Measurements from ENCODE around the gene AFF4.

Gene AFF4

DNA sequence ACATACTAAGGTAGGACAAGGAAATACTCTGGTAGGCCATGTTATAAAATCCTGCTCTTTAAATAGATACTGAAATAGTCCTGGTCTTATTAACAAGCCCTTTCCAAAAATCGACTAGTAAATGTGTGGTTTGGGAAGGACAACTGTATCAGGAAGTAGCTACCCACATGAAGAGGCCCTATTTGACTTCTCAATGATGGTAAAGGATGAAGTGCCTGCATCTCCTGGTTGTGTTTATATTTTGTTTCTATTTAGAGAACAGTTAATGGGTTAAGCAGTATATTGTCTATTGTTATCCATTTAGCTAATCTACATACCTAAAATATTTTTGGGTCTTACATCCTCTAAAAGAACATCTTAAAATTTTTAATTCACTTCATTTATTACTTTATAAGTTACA lies 109.6 kb downstream of the AFF4 start:
- DNase-seq: peak; percentile 22

DNA sequence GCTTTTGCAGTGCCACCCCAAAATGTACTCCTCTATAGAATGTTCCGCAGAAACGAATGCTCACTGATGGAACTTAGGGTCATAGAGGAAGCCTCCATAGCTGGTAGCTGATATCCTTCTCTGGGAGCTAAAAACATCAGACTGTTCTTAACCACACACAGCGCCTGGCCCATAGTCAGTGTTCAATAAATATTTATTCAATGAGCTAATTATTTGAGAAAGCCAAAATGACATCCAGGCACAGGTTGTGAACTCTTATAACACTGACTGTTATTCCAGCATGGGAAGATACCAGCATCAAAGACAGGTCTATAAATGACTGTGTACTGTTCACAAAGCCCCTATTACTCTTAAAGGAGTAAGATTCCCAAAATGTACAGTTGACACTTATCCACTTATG lies 110.1 kb downstream of the AFF4 start:
- no peak for DNase-seq

DNA sequence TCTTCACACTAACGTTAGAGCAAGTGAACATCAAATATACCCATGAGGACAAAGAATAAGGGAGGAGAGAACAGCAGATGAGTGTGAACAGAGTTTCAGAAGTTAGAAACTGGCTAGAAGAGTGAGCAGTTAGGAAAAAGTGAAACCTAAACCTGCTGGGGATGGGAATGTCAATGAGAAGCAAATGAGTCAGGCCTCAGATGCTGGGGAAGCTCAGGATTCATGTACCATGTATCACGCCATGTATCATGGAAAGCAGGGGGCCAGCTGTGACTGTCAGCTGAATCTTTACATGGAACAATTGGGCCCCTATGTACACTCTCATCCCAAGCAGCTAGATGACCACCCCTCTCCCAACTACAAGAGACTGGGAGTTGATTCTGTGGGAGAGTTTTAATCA lies 113.4 kb downstream of the AFF4 start:
- DNase-seq: no peak

DNA sequence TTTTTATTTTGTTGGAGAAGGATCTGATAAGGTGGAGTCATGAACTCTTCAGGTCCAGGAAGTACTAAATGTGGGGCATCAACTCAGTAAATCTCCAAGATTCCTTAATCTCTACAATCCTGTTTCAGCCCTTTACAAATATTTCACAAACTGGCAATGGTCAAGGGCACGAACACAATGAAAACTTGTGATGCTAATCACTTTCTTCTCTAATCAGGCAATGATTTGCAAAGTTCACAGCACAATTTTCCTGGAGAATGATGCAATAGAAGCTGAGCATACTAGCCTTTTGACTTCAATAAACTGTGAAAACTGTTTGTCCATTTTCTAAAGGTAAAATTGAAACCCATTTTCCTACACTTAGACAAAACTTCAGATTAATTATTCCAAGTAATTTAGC lies 114.1 kb downstream of the AFF4 start:
- DNase-seq: no peak

DNA sequence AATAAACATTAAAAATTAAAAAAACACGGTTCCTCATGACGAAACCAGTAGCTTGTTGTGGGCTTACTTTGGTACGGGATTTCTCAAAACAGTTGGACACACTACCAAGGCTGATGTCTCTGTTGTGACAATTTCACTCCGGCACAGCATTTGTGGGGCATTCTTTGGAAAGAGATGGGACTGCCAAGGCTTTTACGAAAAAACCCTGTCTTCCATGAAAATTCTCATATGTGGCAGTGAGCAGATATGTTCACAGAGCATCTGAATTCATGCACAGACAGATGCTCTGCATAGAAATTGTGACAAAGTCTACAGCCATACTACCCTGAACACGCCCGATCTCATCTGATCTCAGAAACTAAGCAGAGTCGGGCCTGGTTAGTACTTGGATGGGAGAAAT lies 115.2 kb downstream of the AFF4 start:
- no peak for DNase-seq

DNA sequence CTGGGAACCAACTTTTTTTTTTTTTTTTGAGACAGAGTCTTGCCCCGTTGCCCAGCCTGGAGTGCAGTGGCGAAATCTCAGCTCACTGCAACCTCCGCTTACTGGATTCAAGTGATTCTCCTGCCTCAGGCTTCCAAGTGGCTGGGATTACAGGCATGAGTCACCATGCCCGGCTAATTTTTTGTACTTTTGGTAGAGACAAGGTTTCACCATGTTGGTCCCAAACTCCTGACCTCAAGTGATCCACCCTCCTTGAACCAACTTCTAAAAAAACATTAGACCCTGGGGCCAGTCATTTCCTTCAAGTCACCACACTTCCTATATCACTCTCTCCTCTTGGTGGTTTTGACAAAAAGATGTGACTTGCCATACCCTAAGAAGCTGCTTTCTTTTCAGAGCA lies 122.1 kb downstream of the AFF4 start:
- DNase-seq: no peak

DNA sequence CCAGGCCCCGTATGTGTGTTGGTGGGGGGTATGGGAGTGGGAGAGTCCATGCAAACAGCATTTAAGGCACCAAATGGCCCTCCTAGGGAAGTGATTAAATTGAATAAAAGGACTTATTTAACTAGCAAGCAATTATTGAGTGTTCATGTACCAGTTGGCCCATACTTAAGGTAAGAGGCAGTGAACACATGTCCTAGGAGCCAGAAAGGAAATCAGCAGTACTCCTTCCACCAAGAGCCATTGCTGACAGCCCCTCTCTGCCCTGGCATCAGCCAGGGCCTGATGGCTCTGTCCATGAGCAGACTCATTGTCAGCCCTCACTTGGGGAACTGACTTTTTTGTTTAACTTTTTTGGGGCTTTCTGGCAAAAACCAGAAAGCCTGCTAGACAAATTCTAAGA lies 122.5 kb downstream of the AFF4 start:
- DNase-seq: no peak

DNA sequence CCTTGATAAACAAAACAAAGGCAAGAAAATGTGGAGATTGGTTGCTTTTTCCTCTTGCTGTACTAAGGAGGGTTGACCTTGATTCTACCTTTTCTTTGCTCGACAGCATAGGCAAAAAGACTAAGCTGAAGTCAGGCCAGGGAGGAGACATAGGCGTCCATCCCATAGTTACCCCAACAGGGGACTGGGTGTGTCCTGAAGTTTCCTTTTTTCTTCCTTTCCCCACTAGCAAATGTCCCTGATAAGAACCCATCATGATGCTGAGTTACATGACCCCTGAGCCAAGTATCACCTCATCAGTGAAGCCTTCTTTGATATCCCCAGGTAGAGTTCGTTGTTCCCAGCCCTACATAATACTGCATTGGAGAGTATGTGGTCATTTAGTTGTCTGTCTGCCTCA lies 123.1 kb downstream of the AFF4 start:
- DNase-seq: no peak

DNA sequence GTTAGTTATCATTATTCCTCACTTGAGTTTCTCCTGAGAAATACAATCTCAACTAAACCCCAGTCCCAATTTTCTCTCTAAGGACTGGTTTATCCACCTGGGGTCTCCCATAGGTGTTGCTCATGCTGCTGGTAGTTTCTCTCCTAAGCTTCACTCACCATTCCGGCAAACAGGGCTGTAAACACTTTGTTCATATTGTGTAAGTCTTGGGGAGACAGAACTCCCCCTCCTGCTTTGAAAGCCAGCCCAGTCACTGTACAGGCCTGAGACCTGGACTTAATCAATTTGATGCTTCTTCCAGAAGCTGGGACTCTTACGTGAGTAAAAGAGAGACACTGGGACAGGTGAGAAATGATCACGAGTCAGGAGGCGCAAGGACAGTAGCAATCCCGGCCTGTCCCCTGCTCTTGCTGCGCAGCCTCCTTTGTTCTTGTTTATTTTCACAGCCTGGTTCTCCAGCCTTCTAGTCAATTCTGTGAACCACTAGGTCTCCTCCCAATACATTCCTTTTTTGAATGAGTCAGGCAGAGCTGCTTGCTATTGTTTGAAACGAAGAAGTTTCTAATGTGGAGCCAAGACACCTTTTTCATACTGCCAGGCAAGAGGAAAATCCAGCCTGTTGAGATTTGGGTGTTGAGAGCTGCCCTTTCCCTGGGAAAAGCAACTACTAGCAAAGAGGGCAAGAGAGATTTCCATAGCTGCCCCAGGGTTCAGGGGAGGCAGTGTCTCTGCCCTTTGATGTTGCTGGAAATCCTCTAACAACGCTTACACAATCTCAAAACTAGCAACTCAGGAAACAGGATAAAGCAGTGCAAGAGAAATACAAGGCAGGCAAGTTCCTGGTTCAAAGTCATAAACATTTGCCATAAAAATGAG lies 123.8 kb downstream of the AFF4 start:
- DNase-seq: no peak

DNA sequence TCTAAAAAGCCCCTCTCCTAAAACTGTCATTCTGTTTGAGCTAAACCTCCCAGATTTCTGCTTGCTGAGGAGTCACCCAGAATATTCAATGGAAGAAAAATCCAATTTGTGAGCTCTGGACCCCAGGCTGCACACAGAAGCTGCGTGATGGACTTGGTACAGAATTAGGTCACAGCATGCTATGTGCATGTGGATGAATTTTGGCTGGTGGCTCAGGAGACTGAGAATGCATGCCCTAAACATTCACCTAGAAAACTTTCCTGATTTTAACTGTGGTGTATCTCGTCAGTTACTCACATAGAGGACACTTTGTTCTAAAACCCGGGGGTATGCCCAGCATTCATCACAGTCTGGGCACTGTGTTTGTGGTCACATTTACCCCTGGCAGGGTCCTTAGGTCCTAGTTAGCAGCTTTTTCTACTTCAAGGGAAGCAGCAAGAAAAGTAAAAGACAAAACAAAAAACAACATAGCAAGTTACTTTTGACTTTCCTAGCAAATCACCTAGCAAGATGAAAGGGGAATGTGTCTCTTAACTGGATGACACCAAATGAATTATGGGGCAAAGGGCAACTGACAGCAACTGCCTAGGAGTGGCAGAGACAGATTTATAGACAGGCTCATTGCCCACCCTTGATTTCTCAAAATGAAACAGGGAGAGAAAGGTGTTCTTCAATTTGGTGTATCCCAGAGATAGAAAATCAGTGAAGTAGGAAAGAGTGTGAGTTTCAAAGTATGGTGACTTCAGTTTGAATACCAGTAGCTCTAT lies 124.7 kb downstream of the AFF4 start:
- DNase-seq: no peak

DNA sequence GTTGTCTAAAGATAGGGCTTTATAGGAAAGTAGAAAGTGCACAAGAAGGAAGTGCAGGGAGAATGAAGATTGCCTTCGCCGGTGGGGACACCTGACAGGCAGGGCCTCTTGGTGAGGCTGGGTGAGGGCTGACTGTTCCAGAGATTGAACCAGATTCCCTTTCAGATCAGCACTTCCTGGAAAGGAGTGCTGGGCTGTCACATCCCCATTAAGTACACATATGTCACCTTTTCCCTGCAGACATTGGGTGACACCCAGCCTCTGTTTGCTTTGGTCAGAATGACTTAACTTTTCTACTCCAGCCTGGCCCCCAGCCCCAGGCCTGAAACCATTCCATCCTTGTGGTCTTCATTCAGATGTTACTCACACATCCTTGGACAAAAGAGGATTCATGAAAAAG lies 125.6 kb downstream of the AFF4 start:
- no peak for DNase-seq

DNA sequence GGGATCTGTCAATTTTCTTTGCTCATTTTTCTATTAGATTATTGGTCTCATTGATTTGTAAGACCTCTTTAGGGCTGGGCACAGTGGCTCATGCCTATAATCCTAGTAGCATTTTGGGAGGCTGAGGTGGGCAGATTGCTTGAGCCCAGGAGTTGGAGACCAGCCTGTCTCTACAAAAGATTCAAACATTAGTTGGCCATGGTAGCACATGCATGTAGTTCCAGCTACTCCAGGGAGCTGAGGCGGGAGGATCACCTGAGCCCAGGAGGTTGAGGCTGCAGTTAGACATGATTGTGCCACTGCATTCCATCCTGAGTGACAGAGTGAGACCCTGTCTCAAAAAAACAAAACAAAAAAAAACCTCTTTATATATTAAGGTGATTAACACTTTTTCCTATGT lies 126.6 kb downstream of the AFF4 start:
- no peak for DNase-seq

DNA sequence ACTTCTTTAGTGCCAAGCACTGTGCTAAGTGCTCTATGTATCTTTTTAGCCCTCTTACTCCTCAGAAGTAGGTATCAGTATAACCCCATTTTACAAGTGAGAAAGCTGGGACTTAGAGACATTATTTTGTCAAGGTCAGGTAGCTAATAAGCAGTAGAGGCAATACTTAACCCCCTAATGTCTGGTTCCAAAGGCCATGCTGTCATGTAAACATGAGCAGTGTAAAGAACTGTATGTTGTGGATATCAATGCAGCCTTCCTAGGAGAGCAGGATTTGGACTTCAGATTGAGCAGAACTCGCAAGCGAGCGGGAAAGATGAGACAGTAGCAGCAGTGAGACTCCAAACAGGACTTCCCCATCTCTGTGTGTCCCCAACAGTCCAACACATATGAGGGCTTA lies 129.4 kb downstream of the AFF4 start:
- DNase-seq: no peak

DNA sequence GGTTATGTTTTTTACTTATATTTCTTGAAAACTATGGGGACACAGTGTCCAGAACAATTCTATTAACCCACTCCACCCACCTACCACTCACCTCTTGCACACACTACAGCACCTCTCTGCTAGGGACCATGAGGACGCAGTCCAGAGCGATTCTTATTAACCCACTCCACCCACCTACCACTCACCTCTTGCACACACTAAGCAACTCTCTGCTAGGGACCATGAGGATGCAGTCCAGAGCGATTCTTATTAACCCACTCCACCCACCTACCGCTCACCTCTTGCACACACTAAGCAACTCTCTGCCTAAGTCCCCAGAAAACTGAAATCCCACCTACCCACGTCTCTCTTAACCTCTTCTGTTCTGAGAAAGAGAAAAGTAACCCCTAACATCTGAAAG lies 130.8 kb downstream of the AFF4 start:
- no peak for DNase-seq

DNA sequence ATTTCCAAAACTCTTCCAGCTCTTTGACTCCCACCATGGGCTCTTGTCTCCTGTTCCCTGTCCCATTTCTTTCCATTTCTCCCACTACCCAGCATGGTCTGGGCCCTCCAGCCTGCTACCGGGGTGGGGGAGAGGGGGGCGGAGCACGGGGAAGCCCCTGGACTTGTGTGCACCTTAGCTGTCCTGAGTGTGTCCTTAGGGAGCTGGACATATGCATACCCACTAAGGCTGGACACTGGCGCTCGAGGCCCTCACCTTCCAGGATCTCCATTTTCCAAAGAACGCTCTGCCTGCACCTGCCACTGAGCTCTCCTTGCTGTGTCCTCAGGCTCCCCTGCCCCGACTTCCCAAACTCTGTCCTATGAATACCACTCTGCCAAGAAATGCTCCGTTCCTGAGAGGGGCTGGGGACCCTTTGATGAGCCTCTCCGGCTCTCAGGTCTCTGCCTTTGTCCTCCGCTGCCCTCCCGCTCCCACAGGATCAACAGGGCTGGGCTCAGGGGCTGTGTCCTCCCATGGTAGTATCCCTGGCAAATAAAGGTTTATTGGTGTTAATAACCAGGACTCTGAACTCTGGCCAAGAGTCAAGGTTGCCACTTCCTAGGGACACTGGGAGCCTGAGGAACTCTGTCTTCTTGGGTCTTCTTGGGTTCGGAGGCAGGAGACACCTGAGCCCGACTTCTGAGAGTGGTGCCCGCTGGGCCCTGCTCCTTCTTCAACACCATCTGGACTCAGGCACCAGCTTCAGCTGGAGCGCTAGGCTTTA lies 132.2 kb downstream of the AFF4 start:
- DNase-seq: no peak

DNA sequence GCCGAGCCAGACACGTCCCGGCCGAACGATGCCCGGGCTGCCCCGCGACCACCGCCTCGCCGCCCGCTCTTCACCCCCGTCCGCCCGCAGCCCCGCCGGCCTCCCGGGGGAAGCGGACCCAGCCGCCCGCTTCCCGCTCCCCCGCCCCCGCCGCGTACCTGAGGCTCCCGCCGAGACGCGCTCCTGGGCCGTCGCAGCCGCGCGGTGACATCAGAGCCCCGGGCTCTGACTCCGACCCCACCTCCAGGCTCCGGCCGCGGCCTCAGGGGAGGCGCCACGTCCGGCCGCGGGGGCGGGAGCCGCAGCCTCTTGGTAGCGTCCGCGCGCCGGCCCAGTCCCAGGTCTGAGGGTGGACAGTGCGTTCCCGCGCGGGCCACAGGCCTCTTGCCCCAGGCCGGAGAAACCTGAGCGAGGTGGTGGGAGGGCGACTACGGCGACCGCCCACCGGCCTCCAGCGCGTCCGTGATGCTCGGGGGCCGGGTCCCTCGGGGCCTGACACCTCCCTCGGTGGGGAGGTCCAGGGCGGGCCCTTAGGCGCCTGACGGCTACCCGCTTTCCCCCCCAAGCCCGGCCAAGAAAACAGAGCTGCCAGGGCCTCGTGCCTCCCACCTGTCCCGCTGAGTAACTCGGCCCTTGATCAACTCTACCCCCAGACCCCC lies 132.9 kb downstream of the AFF4 start, which contains the start of gene SHROOM1:
Gene SHROOM1, minus strand, starts transcription at position 212 of the 659 bp plus-strand sequence. CDS start 4,507 bp downstream, outside the sequence.
- DNase-seq: no peak

DNA sequence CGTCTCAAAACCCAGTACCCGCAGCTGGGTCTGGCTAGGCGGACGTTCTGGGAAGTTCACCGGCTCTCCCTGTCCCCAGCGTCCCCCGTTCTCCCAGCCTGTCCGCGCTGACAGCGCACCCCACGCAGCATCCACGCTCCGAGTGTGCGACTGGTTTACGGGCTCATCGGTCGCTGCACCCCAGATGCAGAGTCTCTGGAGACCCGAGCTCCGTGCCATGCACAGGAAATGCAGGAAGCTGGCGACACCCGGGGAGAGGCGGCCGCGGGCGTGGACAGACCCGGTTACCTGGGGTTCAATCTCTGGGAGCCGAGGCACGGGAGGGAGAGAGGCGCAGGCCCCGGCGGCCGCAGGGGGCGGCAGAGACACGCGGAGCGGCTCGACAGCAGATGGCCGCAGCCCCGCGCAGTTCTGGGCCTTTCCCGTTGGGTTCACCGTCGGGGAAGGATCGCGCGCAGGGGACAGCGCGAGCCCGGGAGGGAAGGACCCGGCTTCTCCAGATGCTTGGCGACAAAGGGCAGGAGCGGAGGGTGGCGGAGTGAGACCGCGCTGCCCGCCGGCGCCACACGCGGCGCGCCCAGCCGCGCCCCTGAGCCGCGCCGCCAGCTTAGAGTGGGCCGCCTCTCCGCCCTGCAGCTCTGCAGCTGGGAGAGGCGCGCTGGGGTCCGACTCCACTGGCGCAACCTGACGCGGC lies 133.5 kb downstream of the AFF4 start:
- DNase-seq: no peak

DNA sequence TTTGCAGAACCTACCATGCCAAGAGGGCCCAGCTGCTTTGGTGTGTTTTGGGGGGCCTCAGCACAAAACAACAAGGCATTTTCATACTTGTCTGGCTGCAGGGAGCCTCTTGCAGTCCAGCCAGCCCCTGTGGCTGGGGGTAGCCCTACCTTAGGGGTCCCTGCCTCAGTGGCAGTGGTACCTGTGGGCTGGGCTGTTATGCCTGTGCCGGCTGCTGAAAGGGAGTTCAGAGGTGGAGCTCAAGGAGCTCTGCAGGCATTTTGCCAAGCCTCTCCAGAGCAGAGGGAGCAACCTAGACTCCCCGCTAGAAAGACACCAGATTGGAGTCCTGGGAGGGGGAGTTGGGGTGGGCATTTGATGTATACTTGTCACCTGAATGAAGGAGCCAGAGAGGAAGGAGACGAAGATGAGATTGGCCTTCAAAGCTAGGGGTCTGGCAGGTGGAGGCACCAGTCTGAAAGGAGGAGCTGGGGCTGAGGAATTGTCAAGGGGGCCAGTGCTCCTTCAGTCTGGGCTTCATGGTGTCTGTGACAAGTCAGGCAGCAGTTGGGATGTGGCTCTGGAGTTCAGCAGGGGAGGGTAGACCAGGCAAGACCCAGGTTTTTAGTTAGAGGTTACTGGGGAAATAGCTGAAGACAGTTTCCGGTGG lies 134.5 kb downstream of the AFF4 start:
- DNase-seq: no peak

DNA sequence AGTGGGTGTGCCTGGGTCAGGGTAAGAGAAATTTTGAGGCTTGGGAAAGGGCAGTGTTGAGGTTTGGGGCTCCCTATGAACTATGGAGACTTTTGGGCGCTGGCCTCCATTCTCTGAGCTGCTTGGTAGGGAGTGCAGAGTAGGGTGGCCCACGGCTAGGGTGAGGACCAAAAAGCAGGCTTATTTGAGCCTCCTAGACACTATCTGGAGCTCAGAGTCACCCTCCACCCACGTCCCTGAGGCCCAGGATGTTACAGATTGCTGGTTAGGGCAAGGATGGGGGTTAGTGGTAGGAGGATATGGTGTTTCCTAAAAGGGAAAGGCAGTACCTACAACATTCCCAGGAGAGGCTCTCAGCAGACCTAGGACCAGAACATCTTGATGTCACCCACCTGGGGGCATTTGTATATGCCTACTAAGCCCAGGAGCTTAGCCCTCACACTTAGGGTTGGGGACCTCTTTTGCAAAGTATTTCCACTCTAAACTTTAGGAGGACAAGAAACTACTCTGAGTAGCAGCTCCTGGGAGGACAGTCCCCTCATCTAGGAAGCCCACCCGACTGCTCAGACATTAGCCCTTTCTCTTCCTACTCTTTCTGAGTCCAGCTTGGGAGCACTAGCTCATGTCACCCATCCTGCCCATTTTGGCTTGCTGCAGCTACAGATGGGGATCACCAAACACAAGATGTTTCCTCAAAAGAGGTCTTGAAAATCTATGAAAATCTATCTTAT lies 135.3 kb downstream of the AFF4 start:
- no peak for DNase-seq

DNA sequence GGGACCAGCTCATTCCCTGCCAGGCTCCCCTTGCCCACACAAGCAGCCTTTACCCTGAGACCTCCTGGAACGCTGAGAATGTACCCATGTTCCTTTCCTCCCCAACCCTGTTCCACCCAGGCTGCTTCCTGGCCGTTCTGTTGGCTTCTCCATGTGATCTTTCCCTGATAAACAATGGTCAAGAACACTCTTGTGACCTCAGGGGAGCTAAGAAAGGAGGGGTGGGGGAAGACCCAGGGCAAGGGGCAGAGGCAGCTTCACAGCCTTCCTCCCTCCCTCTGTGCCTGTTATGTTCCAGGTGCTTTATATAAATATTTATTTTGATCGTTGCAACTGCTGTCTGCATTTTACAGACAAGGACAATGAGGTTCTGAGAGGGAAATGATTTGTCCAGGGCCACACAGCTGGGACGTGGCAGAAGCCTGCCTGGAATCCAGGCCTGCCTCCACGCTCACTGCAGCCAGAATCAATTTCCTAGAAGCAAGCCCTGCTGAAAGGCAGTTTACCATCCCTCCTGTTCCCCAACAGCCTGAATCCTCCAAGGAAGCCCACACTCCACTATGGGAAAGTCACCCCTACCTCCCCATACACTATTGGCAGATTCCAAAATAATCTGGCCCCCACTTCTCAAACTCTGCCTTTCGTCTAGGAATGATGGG lies 136.9 kb downstream of the AFF4 start:
- DNase-seq: no peak

Data from DMS153 (cell line).